Coronary artery (tissue), 2 donors: ENCODE results near the gene RLBP1.

ENCODE experiments used
- DNase-seq: peaks from one replicate; pipeline ENCODE4 v3.0.0-alpha.2; 2017; ENCODE audit warnings: low spot score
- H3K27ac ChIP-seq, 2 donors: fragments of 200-600 bp; sonication (generic); one replicate each; pipeline ENCODE4 v1.5.1; 2016 to 2019
- H3K4me3 ChIP-seq: fragments of 200-600 bp; sonication (generic); 2 replicates; pipeline ENCODE4 v1.5.1; 2016; ENCODE audit warnings: mild to moderate bottlenecking, moderate library complexity
- CTCF ChIP-seq: fragments of 200-600 bp; sonication (generic); IDR thresholded peaks from one replicate; pipeline ENCODE4 v1.5.1; 2019; ENCODE audit warnings: antibody characterized with exemption

The RLBP1 gene

GRCh38 chr15:89197503-89197971 is 23.8 kb downstream of the RLBP1 start:
- no peak overlapping the region for H3K4me3 ChIP-seq
- DNase-seq, result no peak
- peak overlapping the region; percentile 14 to 90 for H3K27ac ChIP-seq

GRCh38 chr15:89196994-89197393 is 24.4 kb downstream of the RLBP1 start:
- Histone ChIP-seq H3K4me3 (no peak overlapping the region), H3K27ac (peak overlapping the region; percentile 14 to 90)
- no peak for DNase-seq
- no peak for TF ChIP-seq CTCF

More at GRCh38 chr15:89197503-89197971, 23.8 kb downstream of the RLBP1 start:
- no peak for TF ChIP-seq CTCF

- Histone ChIP-seq H3K27ac (peak overlapping the region; percentile 30 to 90), H3K4me3 (no peak overlapping the region)
- TF ChIP-seq CTCF, result no peak
- DNase-seq, result no peak
Observed at GRCh38 chr15:89196241-89196640, 25.1 kb downstream of the RLBP1 start.

GRCh38 chr15:89195836-89196235 is 25.5 kb downstream of the RLBP1 start:
- Histone ChIP-seq H3K4me3 (no peak overlapping the region), H3K27ac (peak overlapping the region; percentile 30 to 90)
- no peak for TF ChIP-seq CTCF
- DNase-seq, result peak; percentile 81

GRCh38 chr15:89194608-89195007 is 26.8 kb downstream of the RLBP1 start:
- DNase-seq, result no peak
- no peak for TF ChIP-seq CTCF
- H3K4me3 ChIP-seq, result no peak overlapping the region
- peak overlapping the region; percentile 12 to 90 for H3K27ac ChIP-seq

GRCh38 chr15:89192766-89193165 is 28.6 kb downstream of the RLBP1 start:
- no peak for TF ChIP-seq CTCF
- no peak for DNase-seq
- Histone ChIP-seq H3K4me3 (no peak overlapping the region), H3K27ac (peak overlapping the region in 1 of 2 donors; percentile 16)

- Histone ChIP-seq H3K4me3 (no peak overlapping the region), H3K27ac (no peak overlapping the region)
- no peak for DNase-seq
- TF ChIP-seq CTCF, result no peak
Observed at GRCh38 chr15:89192136-89192535, 29.2 kb downstream of the RLBP1 start.
